Subcutaneous abdominal adipose tissue (tissue), 5 donors: ENCODE results near the gene ZNF408.

Experiments used
- H3K27ac ChIP-seq: one replicate; pipeline ENCODE4 v1.7.0; 2013; ENCODE audit warnings: low read depth, mild to moderate bottlenecking, inconsistent platforms, low read length, moderate library complexity
- H3K27me3 ChIP-seq, 5 donors: one replicate each; pipeline ENCODE4 v1.7.0; 2013; ENCODE audit warnings: low read length in 5 of 5, inconsistent platforms in 1 of 5; ENCODE audit not compliant: control insufficient read depth in 5 of 5, insufficient read depth in 4 of 5
- H3K36me3 ChIP-seq, 5 donors: one replicate each; pipeline ENCODE4 v1.7.0; 2013; ENCODE audit warnings: low read length in 5 of 5; ENCODE audit not compliant: control insufficient read depth in 5 of 5, insufficient read depth in 5 of 5
- H3K4me1 ChIP-seq, 5 donors: one replicate each; pipeline ENCODE4 v1.7.0; 2013; ENCODE audit warnings: low read length in 5 of 5, mild to moderate bottlenecking in 3 of 5, moderate library complexity in 1 of 5; ENCODE audit not compliant: control insufficient read depth in 5 of 5, insufficient read depth in 5 of 5
- H3K4me3 ChIP-seq, 5 donors: one replicate each; pipeline ENCODE4 v1.7.0; 2013; ENCODE audit warnings: low read length in 5 of 5, low read depth in 1 of 5
- H3K9ac ChIP-seq, 5 donors: one replicate each; pipeline ENCODE4 v1.7.0; 2013; ENCODE audit warnings: low read length in 5 of 5, mild to moderate bottlenecking in 4 of 5, moderate library complexity in 3 of 5
- H3K9me3 ChIP-seq, 5 donors: one replicate each; pipeline ENCODE4 v1.7.0; 2013; ENCODE audit warnings: low read length in 5 of 5; ENCODE audit not compliant: control insufficient read depth in 5 of 5
- donor health status: healthy.
- donor health status: healthy.
- donor health status: healthy.
- donor health status: healthy.
- donor health status: healthy.

Gene ZNF408

GRCh38 chr11:46675288-46675851 lies 25.5 kb upstream of the ZNF408 start:
- peaks cover 0 to 73% (median 65%) of the 10 kb centered on the region in 5 donors for H3K36me3 ChIP-seq
- H3K9ac ChIP-seq, result peak overlapping the region in 4 of 5 donors; percentile 4 to 66 (median 57)
- H3K4me3 ChIP-seq, result peak overlapping the region in 2 of 5 donors; percentile 4 to 13
- peaks cover 3 to 61% (median 39%) of the 10 kb centered on the region in 5 donors for H3K4me1 ChIP-seq
- H3K27me3 ChIP-seq, result no peaks in the 10 kb centered on the region
- peak overlapping the region; percentile 82 for H3K27ac ChIP-seq
- no peaks in the 10 kb centered on the region for H3K9me3 ChIP-seq

- Histone ChIP-seq H3K36me3 (peaks cover 0 to 73% (median 65%) of the 10 kb centered on the region in 5 donors), H3K27me3 (no peaks in the 10 kb centered on the region), H3K27ac (peak overlapping the region; percentile 82), H3K4me1 (peaks cover 3 to 58% (median 39%) of the 10 kb centered on the region in 5 donors), H3K9me3 (no peaks in the 10 kb centered on the region), H3K9ac (peak overlapping the region in 4 of 5 donors; percentile 4 to 62 (median 8)), H3K4me3 (no peak overlapping the region)
These were observed 24.9 kb upstream of the ZNF408 start for GRCh38 chr11:46675949-46676348.

- no peak overlapping the region for H3K9ac ChIP-seq
- H3K4me1 ChIP-seq, result peaks cover 3 to 57% (median 38%) of the 10 kb centered on the region in 5 donors
- H3K27ac ChIP-seq, result peak overlapping the region; percentile 37
- no peaks in the 10 kb centered on the region for H3K27me3 ChIP-seq
- peaks cover 0 to 74% (median 68%) of the 10 kb centered on the region in 5 donors for H3K36me3 ChIP-seq
- H3K4me3 ChIP-seq, result peak overlapping the region in 1 of 5 donors; percentile 13
- no peaks in the 10 kb centered on the region for H3K9me3 ChIP-seq
These were observed 24.2 kb upstream of the ZNF408 start for GRCh38 chr11:46676436-46677158.

- peaks cover 3 to 51% (median 38%) of the 10 kb centered on the region in 5 donors for H3K4me1 ChIP-seq
- H3K27ac ChIP-seq, result peak overlapping the region; percentile 37
- no peak overlapping the region for H3K9ac ChIP-seq
- no peaks in the 10 kb centered on the region for H3K27me3 ChIP-seq
- H3K4me3 ChIP-seq, result no peak overlapping the region
- H3K36me3 ChIP-seq, result peaks cover 0 to 74% (median 69%) of the 10 kb centered on the region in 5 donors
- no peaks in the 10 kb centered on the region for H3K9me3 ChIP-seq
These were observed 23.7 kb upstream of the ZNF408 start for GRCh38 chr11:46677169-46677568.

- no peak overlapping the region for H3K27ac ChIP-seq
These were observed 22.7 kb upstream of the ZNF408 start for GRCh38 chr11:46677991-46678740.

GRCh38 chr11:46678741-46679130 lies 22.1 kb upstream of the ZNF408 start:
- H3K4me1 ChIP-seq, result peaks cover 3 to 51% (median 42%) of the 10 kb centered on the region in 5 donors
- peaks cover 0 to 63% (median 57%) of the 10 kb centered on the region in 5 donors for H3K36me3 ChIP-seq
- H3K9ac ChIP-seq, result no peak overlapping the region
- H3K9me3 ChIP-seq, result no peaks in the 10 kb centered on the region
- H3K27ac ChIP-seq, result no peak overlapping the region
- no peaks in the 10 kb centered on the region for H3K27me3 ChIP-seq
- no peak overlapping the region for H3K4me3 ChIP-seq

More at GRCh38 chr11:46677991-46678740, 22.7 kb upstream of the ZNF408 start:
- H3K4me1 ChIP-seq, result peaks cover 3 to 49% (median 38%) of the 10 kb centered on the region in 5 donors
- no peaks in the 10 kb centered on the region for H3K27me3 ChIP-seq
- H3K4me3 ChIP-seq, result no peak overlapping the region
- H3K9ac ChIP-seq, result no peak overlapping the region
- H3K36me3 ChIP-seq, result peaks cover 0 to 66% (median 61%) of the 10 kb centered on the region in 5 donors
- H3K9me3 ChIP-seq, result no peaks in the 10 kb centered on the region

- Histone ChIP-seq H3K27me3 (no peaks in the 10 kb centered on the region), H3K4me1 (peaks cover 3 to 51% (median 43%) of the 10 kb centered on the region in 5 donors), H3K36me3 (peaks cover 0 to 61% (median 56%) of the 10 kb centered on the region in 5 donors), H3K9me3 (no peaks in the 10 kb centered on the region), H3K27ac (no peak overlapping the region), H3K9ac (no peak overlapping the region), H3K4me3 (no peak overlapping the region)
These were observed 21.3 kb upstream of the ZNF408 start for GRCh38 chr11:46679241-46680163.

GRCh38 chr11:46680164-46680760 lies 20.6 kb upstream of the ZNF408 start:
- no peak overlapping the region for H3K27ac ChIP-seq
- H3K27me3 ChIP-seq, result no peaks in the 10 kb centered on the region
- no peak overlapping the region for H3K9ac ChIP-seq
- H3K9me3 ChIP-seq, result no peaks in the 10 kb centered on the region
- peaks cover 0 to 61% (median 56%) of the 10 kb centered on the region in 5 donors for H3K36me3 ChIP-seq
- H3K4me3 ChIP-seq, result no peak overlapping the region
- H3K4me1 ChIP-seq, result peaks cover 3 to 48% (median 37%) of the 10 kb centered on the region in 5 donors

- no peak overlapping the region for H3K4me3 ChIP-seq
- peaks cover 0 to 61% (median 56%) of the 10 kb centered on the region in 5 donors for H3K36me3 ChIP-seq
- no peak overlapping the region for H3K27ac ChIP-seq
- no peaks in the 10 kb centered on the region for H3K9me3 ChIP-seq
- H3K4me1 ChIP-seq, result peaks cover 2 to 43% (median 31%) of the 10 kb centered on the region in 5 donors
- no peak overlapping the region for H3K9ac ChIP-seq
- H3K27me3 ChIP-seq, result no peaks in the 10 kb centered on the region
These were observed 20.0 kb upstream of the ZNF408 start for GRCh38 chr11:46680815-46681214.
